IPS-20b (cell line): Measurements from ENCODE around the gene EIF2B2.

ENCODE experiments used
- H3K27ac ChIP-seq: one replicate; pipeline ENCODE4 v1.5.1; 2013; ENCODE audit warnings: low read length
- H3K27me3 ChIP-seq: 2 replicates; pipeline ENCODE4 v1.6.1; 2013; ENCODE audit warnings: mild to moderate bottlenecking, low read length, inconsistent platforms; ENCODE audit not compliant: insufficient read depth
- H3K36me3 ChIP-seq: 2 replicates; pipeline ENCODE4 v1.6.1; 2013; ENCODE audit warnings: low read depth, mild to moderate bottlenecking, inconsistent platforms, low read length, moderate library complexity; ENCODE audit not compliant: insufficient read depth
- H3K4me1 ChIP-seq: 2 replicates; pipeline ENCODE4 v1.6.1; 2013; ENCODE audit warnings: mild to moderate bottlenecking, control low read depth, inconsistent platforms, low read length, moderate library complexity; ENCODE audit not compliant: insufficient read depth
- H3K4me3 ChIP-seq: 2 replicates; pipeline ENCODE4 v1.5.1; 2013; ENCODE audit warnings: mild to moderate bottlenecking, low read length, inconsistent platforms
- H3K9ac ChIP-seq: 2 replicates; pipeline ENCODE4 v1.6.1; 2013; ENCODE audit warnings: low read depth, mild to moderate bottlenecking, inconsistent platforms, low read length, moderate library complexity
- H3K9me3 ChIP-seq: 2 replicates; pipeline ENCODE4 v1.6.1; 2013; ENCODE audit warnings: mild to moderate bottlenecking, low read depth, low read length, inconsistent platforms; ENCODE audit not compliant: insufficient read depth

Gene EIF2B2

GRCh38 chr14:75002392-75003249 is at the start of gene EIF2B2:
EIF2B2 (plus strand) TSS chr14:75002921; CDS start chr14:75002991, 70 bp downstream.
- peaks cover 29% of the 10 kb centered on the region for H3K36me3 ChIP-seq
- no peaks in the 10 kb centered on the region for H3K27me3 ChIP-seq
- H3K27ac ChIP-seq = no peak within 1 kb of the TSS
- H3K4me3 ChIP-seq = peak within 1 kb of the TSS; percentile 89
- H3K9me3 ChIP-seq = 0 out of 2 replicates have a peak, but pooled peaks cover 2% of the 10 kb centered on the region
- peak within 1 kb of the TSS; percentile 76 for H3K9ac ChIP-seq
- H3K4me1 ChIP-seq = peaks cover 7% of the 10 kb centered on the region

DNA sequence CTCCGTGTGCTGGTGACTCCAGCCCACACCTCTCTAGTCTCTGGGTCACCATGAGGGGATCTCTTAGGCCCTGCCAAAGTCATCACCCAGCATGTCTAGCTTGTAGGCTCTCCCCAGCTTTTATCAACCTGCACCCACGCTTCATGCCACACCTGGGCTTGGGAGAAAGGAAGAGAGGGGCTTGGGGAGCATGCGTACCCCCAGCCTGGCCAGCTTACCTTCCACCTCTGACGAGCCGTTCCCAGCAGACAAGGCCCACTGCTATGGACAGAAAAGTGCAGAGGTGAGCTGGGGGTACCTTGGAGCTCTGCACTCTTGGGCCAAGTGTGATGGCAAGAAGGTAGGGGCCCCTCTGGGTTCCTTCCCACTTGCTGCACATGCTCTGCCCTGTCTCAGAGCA is 49.0 kb upstream of the EIF2B2 start:
- Histone ChIP-seq H3K4me1 (peaks cover 2% of the 10 kb centered on the region), H3K9ac (no peak overlapping the region), H3K27me3 (peaks cover 37% of the 10 kb centered on the region), H3K9me3 (no peaks in the 10 kb centered on the region), H3K27ac (no peak overlapping the region), H3K36me3 (no peaks in the 10 kb centered on the region), H3K4me3 (no peak overlapping the region)

GRCh38 chr14:74954232-74954946 is 48.3 kb upstream of the EIF2B2 start:
- Histone ChIP-seq H3K9me3 (no peaks in the 10 kb centered on the region), H3K4me1 (peaks cover 2% of the 10 kb centered on the region), H3K27ac (no peak overlapping the region), H3K9ac (no peak overlapping the region), H3K36me3 (no peaks in the 10 kb centered on the region), H3K4me3 (no peak overlapping the region; the same call in 1 of the 2 replicates), H3K27me3 (peaks cover 37% of the 10 kb centered on the region)

DNA sequence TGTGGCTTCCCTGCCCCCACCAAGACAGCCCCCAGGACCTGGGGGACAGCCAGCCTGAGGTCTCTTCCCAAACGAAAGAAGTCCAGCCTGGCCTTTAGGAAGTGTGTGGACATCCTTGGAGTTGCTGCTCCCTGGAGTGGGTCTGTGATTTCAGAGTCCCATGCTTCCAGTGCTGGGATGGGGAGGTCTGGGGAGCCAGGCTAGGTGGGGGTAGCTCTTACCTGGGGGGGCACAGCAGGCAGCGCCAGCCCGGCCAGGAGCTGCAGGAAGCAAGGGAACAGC is 47.8 kb upstream of the EIF2B2 start:
- peaks cover 2% of the 10 kb centered on the region for H3K4me1 ChIP-seq
- no peak overlapping the region for H3K27ac ChIP-seq
- H3K9ac ChIP-seq = peak overlapping the region; percentile 37; the same call in 1 of the 2 replicates

GRCh38 chr14:74955229-74956026 is 47.3 kb upstream of the EIF2B2 start, which contains the start of gene PGF:
PGF (minus strand) TSS chr14:74955597; CDS start chr14:74955242, 355 bp downstream.
- Histone ChIP-seq H3K9ac (peak within 1 kb of the TSS; percentile 56; the same call in 1 of the 2 replicates), H3K36me3 (no peaks in the 10 kb centered on the region), H3K27ac (no peak within 1 kb of the TSS), H3K9me3 (no peaks in the 10 kb centered on the region), H3K27me3 (peaks cover 37% of the 10 kb centered on the region), H3K4me1 (peaks cover 2% of the 10 kb centered on the region), H3K4me3 (peak within 1 kb of the TSS; percentile 66)

More for the DNA sequence above, 47.8 kb upstream of the EIF2B2 start:
- peak overlapping the region; percentile 66 for H3K4me3 ChIP-seq
- no peaks in the 10 kb centered on the region for H3K36me3 ChIP-seq
- peaks cover 37% of the 10 kb centered on the region for H3K27me3 ChIP-seq
- H3K9me3 ChIP-seq = no peaks in the 10 kb centered on the region

- peak overlapping the region; percentile 66 for H3K4me3 ChIP-seq
- H3K27me3 ChIP-seq = peaks cover 37% of the 10 kb centered on the region
- no peak overlapping the region for H3K27ac ChIP-seq
- no peaks in the 10 kb centered on the region for H3K36me3 ChIP-seq
- H3K9ac ChIP-seq = peak overlapping the region; percentile 56; the same call in 1 of the 2 replicates
- peaks cover 2% of the 10 kb centered on the region for H3K4me1 ChIP-seq
- no peaks in the 10 kb centered on the region for H3K9me3 ChIP-seq
These were observed 46.8 kb upstream of the EIF2B2 start for GRCh38 chr14:74956027-74956279.

GRCh38 chr14:74956280-74957072 is 46.2 kb upstream of the EIF2B2 start:
- Histone ChIP-seq H3K4me3 (no peak overlapping the region), H3K4me1 (peaks cover 2% of the 10 kb centered on the region), H3K9ac (no peak overlapping the region), H3K9me3 (no peaks in the 10 kb centered on the region), H3K36me3 (no peaks in the 10 kb centered on the region), H3K27me3 (peaks cover 37% of the 10 kb centered on the region), H3K27ac (no peak overlapping the region)

DNA sequence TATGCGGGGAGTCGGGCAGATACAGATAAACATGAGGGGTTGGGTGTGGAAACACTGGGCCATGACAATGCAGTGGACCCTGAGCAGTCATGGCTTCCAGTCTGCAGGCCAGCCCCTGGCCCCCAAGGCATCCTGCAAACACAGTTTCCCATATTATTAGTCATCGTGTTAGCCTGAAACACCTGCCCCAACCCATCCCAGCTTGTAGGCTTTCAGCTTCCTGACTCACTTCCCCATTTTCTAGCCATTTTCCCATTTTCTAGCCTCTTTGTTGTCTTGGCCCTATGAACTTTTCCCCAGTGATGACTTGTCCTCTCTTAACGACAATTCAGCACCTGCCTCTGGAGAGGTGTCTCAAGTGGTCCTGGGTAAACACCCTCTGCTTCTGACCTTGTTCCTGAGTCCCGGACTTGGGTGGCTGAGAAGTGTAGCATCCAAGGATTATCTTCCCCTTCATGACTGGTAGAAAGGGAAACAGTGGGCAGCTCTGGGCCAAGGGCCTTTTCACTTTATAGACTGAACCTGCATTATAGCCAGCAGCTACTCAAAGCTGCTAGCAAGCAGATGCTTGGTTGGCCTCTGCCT is 43.0 kb upstream of the EIF2B2 start:
- Histone ChIP-seq H3K27ac (no peak overlapping the region), H3K9ac (no peak overlapping the region), H3K27me3 (peaks cover 27% of the 10 kb centered on the region), H3K4me1 (peaks cover 2% of the 10 kb centered on the region), H3K4me3 (no peak overlapping the region), H3K36me3 (no peaks in the 10 kb centered on the region), H3K9me3 (no peaks in the 10 kb centered on the region)

DNA sequence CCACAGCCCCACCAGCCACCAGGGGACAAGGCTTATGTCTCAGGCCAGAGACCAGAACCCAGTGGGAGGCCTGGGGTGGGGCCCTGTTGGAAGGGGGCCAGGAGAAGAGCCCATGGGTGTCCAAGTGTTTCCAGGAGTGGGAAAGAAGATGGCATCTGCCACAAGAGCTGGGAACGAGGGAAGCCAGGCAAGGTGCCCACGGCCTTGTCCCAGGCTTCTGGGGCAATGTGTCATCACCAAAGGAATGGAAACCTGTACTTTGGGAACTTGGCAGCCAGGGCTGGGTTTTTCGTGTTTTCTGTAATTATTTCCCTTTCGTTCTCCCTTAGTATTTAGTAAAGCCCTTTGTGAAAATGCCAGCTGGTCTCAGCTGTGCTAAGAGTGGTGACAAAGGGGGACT is 42.0 kb upstream of the EIF2B2 start:
- no peak overlapping the region for H3K9ac ChIP-seq

DNA sequence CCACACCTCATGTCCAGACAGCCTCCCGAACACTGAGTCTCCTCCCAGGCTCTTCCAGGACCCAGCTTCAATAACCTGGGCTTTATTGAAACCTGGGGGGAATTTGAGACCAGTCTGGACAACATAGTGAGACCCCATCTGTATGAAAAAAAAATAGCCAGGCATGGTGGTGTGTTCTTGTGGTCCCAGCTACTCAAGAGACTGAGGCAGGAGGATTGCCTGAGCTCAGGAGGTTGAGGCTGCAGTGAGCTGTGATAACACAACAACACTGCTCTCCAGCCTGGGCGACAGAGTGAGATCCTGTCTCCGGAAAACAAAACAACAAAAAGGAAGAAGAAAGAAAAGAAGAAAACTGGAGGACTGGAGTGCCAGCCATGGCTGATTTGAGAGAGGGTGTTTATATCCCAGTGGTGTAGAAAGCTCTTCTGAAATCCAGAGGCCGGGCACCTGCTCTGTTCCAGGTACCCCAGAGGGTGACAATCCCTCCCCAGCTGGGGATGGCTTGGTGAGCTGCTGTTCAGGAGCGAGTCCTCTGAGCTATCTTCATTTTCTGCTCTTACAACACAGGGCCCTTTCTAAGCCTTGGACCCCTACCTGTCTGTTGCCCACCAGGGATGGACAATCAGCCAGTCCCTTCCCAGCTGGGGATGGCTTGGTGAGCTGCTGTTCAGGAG is 41.3 kb upstream of the EIF2B2 start:
- Histone ChIP-seq H3K27me3 (peaks cover 12% of the 10 kb centered on the region), H3K4me1 (peaks cover 2% of the 10 kb centered on the region; the same call in 1 of the 2 replicates), H3K4me3 (no peak overlapping the region), H3K36me3 (no peaks in the 10 kb centered on the region), H3K9me3 (no peaks in the 10 kb centered on the region), H3K27ac (no peak overlapping the region), H3K9ac (no peak overlapping the region)

More for the DNA sequence above, 42.0 kb upstream of the EIF2B2 start:
- H3K4me1 ChIP-seq = peaks cover 2% of the 10 kb centered on the region
- no peak overlapping the region for H3K4me3 ChIP-seq
- peaks cover 18% of the 10 kb centered on the region for H3K27me3 ChIP-seq
- H3K9me3 ChIP-seq = no peaks in the 10 kb centered on the region
- H3K36me3 ChIP-seq = no peaks in the 10 kb centered on the region
- no peak overlapping the region for H3K27ac ChIP-seq
